ENCODE results near the gene GOPC.

GOPC gene

GRCh38 chr6:117595099-117595923 is 7.0 kb downstream of the GOPC start:
- DNase-seq (ENCODE audit: low spot score) = no peak

GRCh38 chr6:117592983-117593759 is 9.1 kb downstream of the GOPC start:
- no peak for DNase-seq (ENCODE audit: low spot score)

DNA sequence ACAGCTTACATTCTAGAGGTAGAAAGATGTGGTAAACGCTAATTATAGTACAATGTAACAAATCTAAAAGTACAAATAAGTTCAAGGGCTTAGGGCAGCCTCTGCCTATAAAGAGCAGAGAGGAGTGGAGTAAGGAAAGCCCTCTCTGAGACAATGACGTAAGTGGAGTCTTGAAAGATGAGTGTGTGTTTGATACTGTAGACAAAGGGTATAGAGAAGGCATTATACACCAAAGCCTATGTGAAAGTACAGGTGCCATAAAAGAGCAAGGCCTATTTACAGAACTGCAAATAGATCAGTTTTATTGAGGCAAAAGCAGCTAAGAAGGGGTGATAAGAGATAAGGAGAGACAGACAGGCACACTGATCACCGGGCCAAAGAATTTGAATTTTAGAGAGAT is 10.9 kb downstream of the GOPC start:
- no peak for DNase-seq (ENCODE audit: low spot score)

- DNase-seq (ENCODE audit: low spot score) = no peak
These were observed 11.9 kb downstream of the GOPC start for GRCh38 chr6:117590447-117590846.

GRCh38 chr6:117585647-117586046 is 16.7 kb downstream of the GOPC start:
- no peak for DNase-seq (ENCODE audit: low spot score)

GRCh38 chr6:117574198-117574597 is 28.1 kb downstream of the GOPC start:
- no peak for DNase-seq (ENCODE audit: low spot score)

GRCh38 chr6:117573006-117573680 is 29.2 kb downstream of the GOPC start:
- no peak for DNase-seq (ENCODE audit: low spot score)

GRCh38 chr6:117568831-117569410 is 33.4 kb downstream of the GOPC start:
- DNase-seq (ENCODE audit: low spot score) = no peak

DNA sequence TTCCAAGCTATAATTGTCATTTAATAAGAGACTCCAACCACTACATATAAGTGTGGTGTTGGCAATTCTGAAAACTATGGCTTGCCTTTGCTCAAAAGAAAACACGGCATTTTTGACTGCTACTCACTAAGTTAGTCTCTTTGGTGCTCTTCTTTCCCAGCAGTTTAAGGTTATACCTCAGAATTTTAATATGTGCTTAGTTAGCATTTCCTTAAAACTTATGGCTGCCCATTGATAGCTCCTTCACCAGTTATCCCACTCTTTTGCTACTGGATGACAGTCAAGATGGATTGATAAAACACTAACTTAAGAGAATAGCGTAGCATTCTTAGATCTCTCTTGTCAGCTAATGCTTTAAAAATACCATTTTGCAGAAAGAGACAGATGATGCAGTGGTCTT is 34.1 kb downstream of the GOPC start:
- no peak for DNase-seq (ENCODE audit: low spot score)

DNA sequence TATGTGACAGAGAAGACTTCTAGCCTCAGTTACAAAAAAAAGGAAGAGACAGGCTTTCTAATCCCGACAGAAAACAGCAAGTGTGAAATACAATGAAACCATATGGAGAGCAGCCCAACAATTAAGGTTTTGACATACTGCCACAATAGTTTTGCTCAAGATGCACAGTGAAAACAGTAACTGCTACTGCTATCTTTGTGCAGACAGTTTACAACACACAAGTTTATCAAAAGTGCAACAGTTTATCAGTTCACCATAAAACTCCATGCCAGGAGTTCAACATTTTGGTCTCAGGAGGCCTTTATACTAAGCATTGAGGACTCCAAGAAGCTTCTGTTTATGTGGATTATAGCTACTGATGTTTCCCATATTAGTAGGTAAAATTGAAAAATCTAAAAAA is 37.6 kb downstream of the GOPC start:
- DNase-seq (ENCODE audit: low spot score) = no peak

DNA sequence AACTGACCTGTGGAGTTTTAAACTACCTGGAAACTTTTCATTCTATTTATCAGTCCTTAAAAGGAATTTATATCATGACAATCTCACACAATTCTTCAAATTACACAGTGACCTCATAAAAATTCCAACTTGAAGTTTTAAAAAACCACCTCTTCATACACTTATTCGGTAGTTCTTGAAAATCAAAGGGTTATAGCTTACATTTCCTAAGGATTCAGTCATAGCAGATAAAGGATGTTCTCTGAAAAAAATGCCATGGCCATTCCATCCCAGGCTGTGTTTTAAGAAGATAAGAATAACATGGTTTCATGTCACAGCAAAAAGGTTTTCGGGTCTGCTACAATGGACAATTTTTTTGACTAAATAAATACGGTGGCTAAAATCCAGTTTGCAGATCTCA is 41.2 kb downstream of the GOPC start:
- DNase-seq (ENCODE audit: low spot score) = no peak

DNA sequence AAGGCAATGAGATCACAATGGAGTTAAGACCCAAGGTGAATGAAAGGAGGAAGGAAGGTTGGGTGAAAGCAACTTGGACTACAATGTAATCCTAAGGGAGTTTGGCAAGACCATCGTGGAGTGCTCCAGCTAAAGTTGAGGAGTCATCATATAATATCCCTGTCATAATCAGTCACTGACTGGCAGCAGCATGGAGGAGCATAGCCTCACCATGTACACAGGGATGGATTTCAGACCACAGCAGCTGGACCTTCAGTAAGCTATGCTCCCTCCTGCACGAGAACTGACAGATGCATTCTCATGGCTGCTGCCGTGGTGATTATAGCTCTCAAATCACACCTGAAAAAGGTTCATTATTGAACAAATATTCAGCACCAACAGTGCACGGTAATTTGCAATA is 43.0 kb downstream of the GOPC start:
- no peak for DNase-seq (ENCODE audit: low spot score)

- DNase-seq (ENCODE audit: low spot score) = no peak
These were observed 43.5 kb downstream of the GOPC start for GRCh38 chr6:117558818-117559217.

DNA sequence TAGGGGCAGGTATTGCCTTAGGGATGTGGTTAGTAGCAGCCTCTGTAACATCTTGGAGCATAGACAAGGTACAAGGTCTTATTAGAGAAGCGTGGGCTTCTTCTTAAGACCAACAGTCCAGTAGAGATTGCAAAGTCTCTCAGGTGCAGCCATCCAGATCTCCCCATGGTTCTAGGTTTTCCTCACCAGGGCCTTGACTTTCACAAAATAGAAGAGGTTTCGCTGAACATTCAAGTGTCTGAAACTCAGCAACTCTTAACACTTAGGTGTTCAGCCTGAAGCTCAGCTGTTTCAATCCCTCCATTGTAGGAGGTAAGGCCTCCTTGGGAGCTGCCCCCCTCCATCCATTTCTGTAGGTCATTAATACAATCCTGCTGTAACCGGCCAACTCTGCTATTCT is 44.4 kb downstream of the GOPC start:
- DNase-seq (ENCODE audit: low spot score) = no peak

GRCh38 chr6:117555882-117556498 is 46.3 kb downstream of the GOPC start:
- no peak for DNase-seq (ENCODE audit: low spot score)

GRCh38 chr6:117555262-117555849 is 47.0 kb downstream of the GOPC start:
- DNase-seq (ENCODE audit: low spot score) = no peak

- no peak for DNase-seq (ENCODE audit: low spot score)
These were observed 49.2 kb downstream of the GOPC start for GRCh38 chr6:117553142-117553541.

DNA sequence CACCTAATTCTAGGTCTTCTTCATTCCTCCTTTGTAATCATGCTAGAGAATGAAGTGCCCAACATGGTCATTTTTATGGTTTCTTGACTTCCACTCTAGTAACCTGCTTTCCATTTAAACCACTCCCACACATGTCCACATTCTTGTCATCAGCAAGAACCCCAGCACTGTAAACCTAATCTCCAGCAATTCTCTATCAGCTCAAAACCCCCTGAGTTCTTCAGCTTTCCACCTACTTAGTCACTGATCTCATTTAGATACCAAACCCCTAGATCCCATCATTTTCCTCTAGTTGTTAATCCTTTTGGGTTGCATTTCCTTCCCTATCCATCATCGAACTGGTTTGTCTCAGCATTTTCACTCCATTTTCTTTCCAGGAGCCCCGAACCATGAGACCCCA is 49.7 kb downstream of the GOPC start:
- DNase-seq (ENCODE audit: low spot score) = no peak

- DNase-seq (ENCODE audit: low spot score) = no peak
These were observed 51.6 kb downstream of the GOPC start for GRCh38 chr6:117550618-117551242.

GRCh38 chr6:117550078-117550600 is 52.2 kb downstream of the GOPC start:
- DNase-seq (ENCODE audit: low spot score) = no peak

- DNase-seq (ENCODE audit: low spot score) = no peak
These were observed 52.7 kb downstream of the GOPC start for GRCh38 chr6:117549611-117550010.
